ENCODE data around the gene SH2D6. TPM values are rescaled to one million over a fixed set of nuclear protein-coding genes. Genes with fewer than 3 reads are reported as not detected.
A peak's percentile ranks its signal among the peaks of the same experiment; 100 is the strongest.

Gene SH2D6
- total and polyA plus RNA-seq, 4 donors, result 0.14 to 0.74 (median 0.53) TPM

GRCh38 chr2:85435220-85435958 lies 16.9 kb downstream of the SH2D6 start:
- no peak for TF ChIP-seq CTCF (IDR thresholded peaks at IDR 0.05; ENCODE audit: control extremely low read depth, extremely low read depth)
- ATAC-seq (ENCODE audit: insufficient read depth, low FRiP score) (no peak), DNase-seq (no peak)
- Histone ChIP-seq H3K27me3 (ENCODE audit: control insufficient read depth in 3 of 3, insufficient read depth in 3 of 3, low read length in 2 of 3) (no peaks in the 10 kb centered on the region), H3K4me3 (no peak overlapping the region), H3K9ac (ENCODE audit: insufficient read depth in 1 of 2, low read length in 2 of 2) (no peak overlapping the region), H3K27ac (ENCODE audit: low read depth in 1 of 2, low read length in 1 of 2) (peak overlapping the region; percentile 9 to 46), H3K36me3 (ENCODE audit: control insufficient read depth in 4 of 4, insufficient read depth in 4 of 4, low read length in 4 of 4) (no peaks in the 10 kb centered on the region), H3K4me1 (ENCODE audit: control insufficient read depth in 5 of 5, insufficient read depth in 5 of 5, low read length in 5 of 5) (peaks cover 0 to 38% (median 25%) of the 10 kb centered on the region in 5 donors), H3K9me3 (ENCODE audit: control insufficient read depth in 4 of 4, insufficient read depth in 3 of 4, low read length in 3 of 4) (no peaks in the 10 kb centered on the region)
- WGBS, 2 donors, result 82 to 89% methylated on average over 21 of the region's 21 CpGs

GRCh38 chr2:85435981-85436835 lies 17.7 kb downstream of the SH2D6 start:
- H3K4me3 ChIP-seq, result no peak overlapping the region
- DNase-seq (no peak), ATAC-seq (ENCODE audit: insufficient read depth, low FRiP score) (no peak)
- no peak for TF ChIP-seq CTCF (IDR thresholded peaks at IDR 0.05; ENCODE audit: control extremely low read depth, extremely low read depth)
- H3K27ac ChIP-seq (ENCODE audit: low read depth in 1 of 2, low read length in 1 of 2), result peak overlapping the region; percentile 95 to 97
- H3K4me1 ChIP-seq (ENCODE audit: control insufficient read depth in 5 of 5, insufficient read depth in 5 of 5, low read length in 5 of 5), result peaks cover 0 to 36% (median 25%) of the 10 kb centered on the region in 5 donors
- H3K27me3 ChIP-seq (ENCODE audit: control insufficient read depth in 3 of 3, insufficient read depth in 3 of 3, low read length in 2 of 3), result no peaks in the 10 kb centered on the region
- WGBS, 2 donors, result 79 to 90% methylated on average over 16 of the region's 16 CpGs
- H3K36me3 ChIP-seq (ENCODE audit: control insufficient read depth in 4 of 4, insufficient read depth in 4 of 4, low read length in 4 of 4), result no peaks in the 10 kb centered on the region
- no peak overlapping the region for H3K9ac ChIP-seq (ENCODE audit: insufficient read depth in 1 of 2, low read length in 2 of 2)
- no peaks in the 10 kb centered on the region for H3K9me3 ChIP-seq (ENCODE audit: control insufficient read depth in 4 of 4, insufficient read depth in 3 of 4, low read length in 3 of 4)

GRCh38 chr2:85436836-85437487 lies 18.4 kb downstream of the SH2D6 start:
- H3K36me3 ChIP-seq (ENCODE audit: control insufficient read depth in 4 of 4, insufficient read depth in 4 of 4, low read length in 4 of 4), result no peaks in the 10 kb centered on the region
- 55 to 66% methylated on average over 10 of the region's 10 CpGs for whole genome bisulfite sequencing, 2 donors
- H3K4me3 ChIP-seq, result no peak overlapping the region
- no peak overlapping the region for H3K9ac ChIP-seq (ENCODE audit: insufficient read depth in 1 of 2, low read length in 2 of 2)
- H3K27ac ChIP-seq (ENCODE audit: low read depth in 1 of 2, low read length in 1 of 2), result peak overlapping the region; percentile 95 to 97
- no peaks in the 10 kb centered on the region for H3K27me3 ChIP-seq (ENCODE audit: control insufficient read depth in 3 of 3, insufficient read depth in 3 of 3, low read length in 2 of 3)
- DNase-seq, result no peak
- H3K9me3 ChIP-seq (ENCODE audit: control insufficient read depth in 4 of 4, insufficient read depth in 3 of 4, low read length in 3 of 4), result no peaks in the 10 kb centered on the region
- no peak for TF ChIP-seq CTCF (IDR thresholded peaks at IDR 0.05; ENCODE audit: control extremely low read depth, extremely low read depth)
- H3K4me1 ChIP-seq (ENCODE audit: control insufficient read depth in 5 of 5, insufficient read depth in 5 of 5, low read length in 5 of 5), result peaks cover 0 to 32% (median 19%) of the 10 kb centered on the region in 5 donors
- ATAC-seq (ENCODE audit: insufficient read depth, low FRiP score), result no peak
